Measurements from ENCODE around the gene TCF3. TPM values are rescaled to one million over a fixed set of nuclear protein-coding genes. Genes with fewer than 3 reads are reported as not detected.

The TCF3 gene
- polyA plus RNA-seq, 1 donor (not counting 4 experiments of a cell fraction or from before 2014, with no cell fraction given), result 40.0 TPM

GRCh38 chr19:1592755-1593500 is 59.5 kb downstream of the TCF3 start, which contains the start of gene MBD3:
Gene MBD3 (minus strand): TSS chr19:1592865. CDS start chr19:1592631, 234 bp downstream.
- peaks cover under 1% of the 10 kb centered on the region for H3K9me1 ChIP-seq (ENCODE audit: control insufficient read depth, extremely low read depth, insufficient read depth, low read length)
- H3K27ac ChIP-seq (ENCODE audit: control insufficient read depth, insufficient read depth, low read length), result peak within 1 kb of the TSS; percentile 89
- TF ChIP-seq CTCF (optimal IDR thresholded peaks at IDR 0.05 in 1 of 3, IDR thresholded peaks at IDR 0.05 in 1 of 3, conservative IDR thresholded peaks at IDR 0.05 in 1 of 3; ENCODE audit: extremely low read depth in 1 of 3, insufficient read depth in 2 of 3, low read length in 3 of 3), result no peak
- no peak for TF ChIP-seq EZH2 (IDR thresholded peaks at IDR 0.05; ENCODE audit: low read length)
- H2AFZ ChIP-seq (ENCODE audit: control insufficient read depth, low read length), result peak within 1 kb of the TSS; percentile 78
- FAIRE-seq (no peak), DNase-seq (ENCODE audit: low read depth, low spot score) (peak; percentile 61)
- peak within 1 kb of the TSS; percentile 95 for H3K4me2 ChIP-seq (ENCODE audit: control insufficient read depth, extremely low read depth, insufficient read depth, low read depth, low read length)
- peaks cover 7% of the 10 kb centered on the region for H4K20me1 ChIP-seq (ENCODE audit: control insufficient read depth, extremely low read depth, insufficient read depth, low read length)
- H3K4me3 ChIP-seq (ENCODE audit: control insufficient read depth in 2 of 3, extremely low read depth in 1 of 3, insufficient read depth in 2 of 3, low read depth in 1 of 3, low read length in 3 of 3), result peak within 1 kb of the TSS; percentile 94 to 96 (median 94)
- H3K36me3 ChIP-seq (ENCODE audit: control insufficient read depth in 2 of 2, extremely low read depth in 1 of 2, insufficient read depth in 2 of 2, low read length in 2 of 2), result peaks cover 9 to 13% of the 10 kb centered on the region in 2 experiments
- peaks cover 30% of the 10 kb centered on the region for H3K4me1 ChIP-seq (ENCODE audit: control insufficient read depth, extremely low read depth, insufficient read depth, low read length)
- no peaks in the 10 kb centered on the region for H3K27me3 ChIP-seq (ENCODE audit: control insufficient read depth, extremely low read depth, insufficient read depth, low read length)
- peak within 1 kb of the TSS; percentile 98 for H3K9ac ChIP-seq (ENCODE audit: control insufficient read depth, extremely low read depth, insufficient read depth, low read length)
- H3K79me2 ChIP-seq (ENCODE audit: control insufficient read depth, insufficient read depth, low read length), result peaks cover 32% of the 10 kb centered on the region
- dilution Hi-C loops (cut with MboI; ENCODE audit: extremely low pct_ligation_motif_present, low sequenced_read_pairs), result no loop called here
- no peaks in the 10 kb centered on the region for H3K9me3 ChIP-seq (ENCODE audit: control insufficient read depth, low read depth, low read length)

- Histone ChIP-seq H3K9me3 (ENCODE audit: control insufficient read depth, low read depth, low read length) (no peaks in the 10 kb centered on the region), H4K20me1 (ENCODE audit: control insufficient read depth, extremely low read depth, insufficient read depth, low read length) (peaks cover 5% of the 10 kb centered on the region), H3K4me3 (ENCODE audit: control insufficient read depth in 2 of 3, extremely low read depth in 1 of 3, insufficient read depth in 2 of 3, low read depth in 1 of 3, low read length in 3 of 3) (peak overlapping the region; percentile 94 to 96 (median 94)), H3K79me2 (ENCODE audit: control insufficient read depth, insufficient read depth, low read length) (peaks cover 34% of the 10 kb centered on the region), H2AFZ (ENCODE audit: control insufficient read depth, low read length) (peak overlapping the region; percentile 51), H3K4me2 (ENCODE audit: control insufficient read depth, extremely low read depth, insufficient read depth, low read depth, low read length) (peak overlapping the region; percentile 95), H3K9ac (ENCODE audit: control insufficient read depth, extremely low read depth, insufficient read depth, low read length) (peak overlapping the region; percentile 98), H3K27ac (ENCODE audit: control insufficient read depth, insufficient read depth, low read length) (peak overlapping the region; percentile 89), H3K9me1 (ENCODE audit: control insufficient read depth, extremely low read depth, insufficient read depth, low read length) (peaks cover 3% of the 10 kb centered on the region), H3K4me1 (ENCODE audit: control insufficient read depth, extremely low read depth, insufficient read depth, low read length) (peaks cover 37% of the 10 kb centered on the region), H3K36me3 (ENCODE audit: control insufficient read depth in 2 of 2, extremely low read depth in 1 of 2, insufficient read depth in 2 of 2, low read length in 2 of 2) (peaks cover 4 to 5% of the 10 kb centered on the region in 2 experiments), H3K27me3 (ENCODE audit: control insufficient read depth, extremely low read depth, insufficient read depth, low read length) (no peaks in the 10 kb centered on the region)
- no peak for TF ChIP-seq CTCF (optimal IDR thresholded peaks at IDR 0.05 in 1 of 3, IDR thresholded peaks at IDR 0.05 in 1 of 3, conservative IDR thresholded peaks at IDR 0.05 in 1 of 3; ENCODE audit: extremely low read depth in 1 of 3, insufficient read depth in 2 of 3, low read length in 3 of 3)
- TF ChIP-seq EZH2 (IDR thresholded peaks at IDR 0.05; ENCODE audit: low read length), result no peak
- no peak for FAIRE-seq
- dilution Hi-C loops (cut with MboI; ENCODE audit: extremely low pct_ligation_motif_present, low sequenced_read_pairs), result no loop called here
- peak; percentile 59 for DNase-seq (ENCODE audit: low read depth, low spot score)
Measured at GRCh38 chr19:1592024-1592754, 60.2 kb downstream of the TCF3 start.

Measured in keratinocyte (primary cell).